BE2C (cell line): Measurements from ENCODE around the gene TRIM36.

Experiments used
- DNase-seq: peaks from one replicate; pipeline ENCODE4 v3.0.0-alpha.2; 2020
- H3K27me3 ChIP-seq: fragments of 250-450 bp; sonication (Bioruptor Pico); 2 replicates; pipeline ENCODE4 v1.5.1; 2020; ENCODE audit warnings: mild to moderate bottlenecking
- H3K36me3 ChIP-seq: fragments of 250-450 bp; sonication (Bioruptor Pico); 2 replicates; pipeline ENCODE4 v1.5.1; 2020; ENCODE audit warnings: mild to moderate bottlenecking
- H3K4me1 ChIP-seq: fragments of 250-450 bp; sonication (Bioruptor Pico); 2 replicates; pipeline ENCODE4 v1.5.1; 2020
- H3K4me3 ChIP-seq: 2 replicates; pipeline ENCODE4 v1.5.1; 2011; ENCODE audit warnings: low read depth, low read length
- H3K9me3 ChIP-seq: fragments of 250-450 bp; sonication (Bioruptor Pico); 2 replicates; pipeline ENCODE4 v1.5.1; 2020
- TF ChIP-seq, protein P1 (sequence below): IDR thresholded peaks from 2 replicates; pipeline ENCODE4 v1.5.1; 2012; ENCODE audit warnings: mild to moderate bottlenecking, low read depth, low read length

Gene TRIM36

DNA sequence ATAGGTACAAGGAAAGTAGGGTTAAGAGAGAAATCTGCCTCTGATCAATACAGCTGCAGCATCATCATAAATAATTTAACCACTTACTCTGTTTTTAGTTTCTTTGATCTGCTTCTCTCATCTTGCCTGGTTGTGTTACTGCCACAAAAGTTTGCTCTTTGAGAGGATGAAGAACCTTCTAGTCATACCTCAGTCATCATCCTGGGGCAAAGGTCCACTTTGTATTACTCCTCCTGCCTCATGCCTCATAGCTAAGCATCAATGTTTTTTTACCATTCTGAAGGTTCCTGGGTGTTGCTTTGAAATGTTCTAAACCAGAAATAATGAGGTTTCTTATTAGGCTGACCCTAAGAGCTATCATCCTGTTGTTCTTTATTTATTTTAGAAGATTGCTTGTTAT is 17.1 kb upstream of the TRIM36 start:
- Histone ChIP-seq H3K27me3 (0 out of 2 replicates have a peak, but pooled peaks cover under 1% of the 10 kb centered on the region), H3K4me1 (no peaks in the 10 kb centered on the region), H3K9me3 (no peaks in the 10 kb centered on the region), H3K36me3 (no peaks in the 10 kb centered on the region), H3K4me3 (no peak overlapping the region)
- no peak for DNase-seq
- TF ChIP-seq, protein P1, sequence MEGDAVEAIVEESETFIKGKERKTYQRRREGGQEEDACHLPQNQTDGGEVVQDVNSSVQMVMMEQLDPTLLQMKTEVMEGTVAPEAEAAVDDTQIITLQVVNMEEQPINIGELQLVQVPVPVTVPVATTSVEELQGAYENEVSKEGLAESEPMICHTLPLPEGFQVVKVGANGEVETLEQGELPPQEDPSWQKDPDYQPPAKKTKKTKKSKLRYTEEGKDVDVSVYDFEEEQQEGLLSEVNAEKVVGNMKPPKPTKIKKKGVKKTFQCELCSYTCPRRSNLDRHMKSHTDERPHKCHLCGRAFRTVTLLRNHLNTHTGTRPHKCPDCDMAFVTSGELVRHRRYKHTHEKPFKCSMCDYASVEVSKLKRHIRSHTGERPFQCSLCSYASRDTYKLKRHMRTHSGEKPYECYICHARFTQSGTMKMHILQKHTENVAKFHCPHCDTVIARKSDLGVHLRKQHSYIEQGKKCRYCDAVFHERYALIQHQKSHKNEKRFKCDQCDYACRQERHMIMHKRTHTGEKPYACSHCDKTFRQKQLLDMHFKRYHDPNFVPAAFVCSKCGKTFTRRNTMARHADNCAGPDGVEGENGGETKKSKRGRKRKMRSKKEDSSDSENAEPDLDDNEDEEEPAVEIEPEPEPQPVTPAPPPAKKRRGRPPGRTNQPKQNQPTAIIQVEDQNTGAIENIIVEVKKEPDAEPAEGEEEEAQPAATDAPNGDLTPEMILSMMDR, result no peak

DNA sequence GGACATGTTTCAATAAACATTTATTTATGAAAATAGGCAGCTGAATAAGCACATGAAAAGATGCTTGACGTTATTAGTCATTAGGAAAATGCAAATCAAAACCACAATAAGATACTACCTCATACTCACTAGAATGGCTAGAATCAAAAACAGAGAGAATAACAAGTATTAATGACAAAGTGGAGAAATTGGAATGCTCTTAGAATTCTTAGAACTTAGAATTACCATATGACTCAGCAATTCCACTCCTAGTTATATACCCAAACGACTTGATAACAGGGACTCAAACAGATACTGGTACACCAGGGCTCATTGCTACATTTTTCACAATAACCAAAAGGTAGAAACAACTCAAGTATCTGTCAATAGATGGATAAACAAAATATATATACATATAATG is 15.1 kb upstream of the TRIM36 start:
- H3K9me3 ChIP-seq, result no peaks in the 10 kb centered on the region
- no peaks in the 10 kb centered on the region for H3K36me3 ChIP-seq
- no peak for DNase-seq
- TF ChIP-seq, protein P1, result no peak
- H3K4me3 ChIP-seq, result no peak overlapping the region
- H3K27me3 ChIP-seq, result 0 out of 2 replicates have a peak, but pooled peaks cover 6% of the 10 kb centered on the region
- H3K4me1 ChIP-seq, result no peaks in the 10 kb centered on the region

DNA sequence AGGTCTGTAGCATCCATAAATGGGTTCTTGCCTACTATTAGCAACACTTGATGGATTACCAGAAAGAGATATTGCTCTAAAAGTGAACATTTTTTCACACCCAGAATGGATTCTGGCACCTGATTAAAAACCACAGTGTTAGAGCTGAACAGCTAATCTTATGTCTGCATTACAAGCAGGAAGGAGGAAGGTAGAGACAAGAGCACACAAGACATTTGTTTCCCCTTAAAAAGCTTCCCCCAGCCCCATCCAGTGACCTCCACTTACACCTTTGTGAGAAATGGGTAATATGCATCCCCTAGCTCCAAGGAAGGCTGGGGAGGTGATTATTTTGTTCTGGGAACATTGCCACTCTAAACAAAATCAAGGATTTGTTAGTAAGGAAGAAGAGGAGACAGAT is 12.0 kb upstream of the TRIM36 start:
- 0 out of 2 replicates have a peak, but pooled peaks cover 6% of the 10 kb centered on the region for H3K27me3 ChIP-seq
- H3K4me1 ChIP-seq, result no peaks in the 10 kb centered on the region
- H3K9me3 ChIP-seq, result no peaks in the 10 kb centered on the region
- no peaks in the 10 kb centered on the region for H3K36me3 ChIP-seq
- TF ChIP-seq, protein P1, result no peak
- no peak overlapping the region for H3K4me3 ChIP-seq
- no peak for DNase-seq

GRCh38 chr5:115180165-115180709 is 10.5 kb upstream of the TRIM36 start:
- H3K4me3 ChIP-seq, result peak overlapping the region; percentile 67
- no peaks in the 10 kb centered on the region for H3K36me3 ChIP-seq
- TF ChIP-seq, protein P1, result no peak
- H3K9me3 ChIP-seq, result no peaks in the 10 kb centered on the region
- peak; percentile 72 for DNase-seq
- H3K4me1 ChIP-seq, result no peaks in the 10 kb centered on the region
- H3K27me3 ChIP-seq, result 0 out of 2 replicates have a peak, but pooled peaks cover 6% of the 10 kb centered on the region

- Histone ChIP-seq H3K27me3 (0 out of 2 replicates have a peak, but pooled peaks cover 6% of the 10 kb centered on the region), H3K36me3 (no peaks in the 10 kb centered on the region), H3K4me3 (peak overlapping the region; percentile 67), H3K9me3 (no peaks in the 10 kb centered on the region), H3K4me1 (no peaks in the 10 kb centered on the region)
- peak; percentile 7 for DNase-seq
- TF ChIP-seq, protein P1, result no peak
Observed at GRCh38 chr5:115179394-115180164, 9.9 kb upstream of the TRIM36 start.

- H3K4me3 ChIP-seq, result no peak overlapping the region
- no peaks in the 10 kb centered on the region for H3K9me3 ChIP-seq
- no peaks in the 10 kb centered on the region for H3K36me3 ChIP-seq
- TF ChIP-seq, protein P1, result no peak
- no peaks in the 10 kb centered on the region for H3K4me1 ChIP-seq
- H3K27me3 ChIP-seq, result 0 out of 2 replicates have a peak, but pooled peaks cover 6% of the 10 kb centered on the region
- no peak for DNase-seq
Observed at GRCh38 chr5:115179030-115179393, 9.3 kb upstream of the TRIM36 start.
